ENCODE data around the gene MVP.
A peak's percentile ranks its signal among the peaks of the same experiment; 100 is the strongest.

The MVP gene

GRCh38 chr16:29804455-29805231 is 15.6 kb upstream of the MVP start:
- DNase-seq (ENCODE audit: low read depth), result no peak

- DNase-seq (ENCODE audit: low read depth), result peak; percentile 97
These were observed 14.8 kb upstream of the MVP start for GRCh38 chr16:29805232-29806098.

- peak; percentile 75 for DNase-seq (ENCODE audit: low read depth)
These were observed 14.1 kb upstream of the MVP start, which contains the start of gene MAZ for GRCh38 chr16:29806099-29806579. MAZ (plus strand) TSS chr16:29806529; CDS start chr16:29806702, 173 bp downstream.

GRCh38 chr16:29806641-29807425 is 13.4 kb upstream of the MVP start:
- no peak for DNase-seq (ENCODE audit: low read depth)

- DNase-seq (ENCODE audit: low read depth), result peak; percentile 71
These were observed 12.6 kb upstream of the MVP start for GRCh38 chr16:29807426-29808218.

GRCh38 chr16:29808219-29808900 is 11.9 kb upstream of the MVP start:
- DNase-seq (ENCODE audit: low read depth), result no peak

GRCh38 chr16:29809031-29809747 is 11.1 kb upstream of the MVP start:
- DNase-seq (ENCODE audit: low read depth), result no peak

- DNase-seq (ENCODE audit: low read depth), result no peak
These were observed 10.2 kb upstream of the MVP start for GRCh38 chr16:29809850-29810698.

GRCh38 chr16:29810699-29811169 is 9.5 kb upstream of the MVP start:
- no peak for DNase-seq (ENCODE audit: low read depth)

GRCh38 chr16:29811170-29811895 is 8.9 kb upstream of the MVP start:
- DNase-seq (ENCODE audit: low read depth), result no peak

GRCh38 chr16:29811896-29812665 is 8.2 kb upstream of the MVP start, which contains the start of gene PRRT2:
PRRT2 (plus strand) TSS chr16:29812193; CDS start chr16:29813055, 862 bp downstream.
- no peak for DNase-seq (ENCODE audit: low read depth)

GRCh38 chr16:29812754-29813643 is 7.3 kb upstream of the MVP start:
- no peak for DNase-seq (ENCODE audit: low read depth)

- no peak for DNase-seq (ENCODE audit: low read depth)
These were observed 6.4 kb upstream of the MVP start for GRCh38 chr16:29813644-29814562.

- DNase-seq (ENCODE audit: low read depth), result no peak
These were observed 5.7 kb upstream of the MVP start for GRCh38 chr16:29814592-29814991.

- DNase-seq (ENCODE audit: low read depth), result no peak
These were observed 5.1 kb upstream of the MVP start for GRCh38 chr16:29815032-29815721.

All from activated T-cell treated with anti-CD3 and anti-CD28 coated beads for 1 hour (primary cell).